Stimulated activated naive B cell treated with anti-CD40 and anti-IgM and Interleukin-4, amounts not matched to agents 10 μg/mL and 1 μg/mL and 100 μg/mL, for 72 hours (primary cell): ENCODE measurements around the gene ABR.
A peak's percentile ranks its signal among the peaks of the same experiment; 100 is the strongest.
"Not testable (repeated sequence)": the region's sequence is repeated elsewhere in the genome, so short reads cannot be mapped to it uniquely, and the experiment has no call there.

Experiments
- ATAC-seq, 2 donors: fragments of 150-1000 bp; cut with Tn5 transposase; replicated peaks; 2 replicates each; pipeline ENCODE4 v1.10.0; 2021; ENCODE audit warnings: moderate library complexity in 1 of 2
- DNase-seq: peaks from one replicate; pipeline ENCODE4 v3.0.0; 2021
- H3K27ac Mint-ChIP-seq: one replicate; pipeline ENCODE4 v1.8.0; 2022; ENCODE audit warnings: mild to moderate bottlenecking, mixed read lengths
- H3K27me3 Mint-ChIP-seq, 2 donors: one replicate each; pipeline ENCODE4 v1.8.0; 2022; ENCODE audit warnings: mixed read lengths in 2 of 2
- H3K36me3 Mint-ChIP-seq, 2 donors: one replicate each; pipeline ENCODE4 v1.8.0; 2022; ENCODE audit warnings: mixed read lengths in 2 of 2, mild to moderate bottlenecking in 1 of 2
- H3K4me1 Mint-ChIP-seq, 2 donors: one replicate each; pipeline ENCODE4 v1.8.0; 2022; ENCODE audit warnings: mixed read lengths in 2 of 2, mild to moderate bottlenecking in 1 of 2
- H3K4me3 Mint-ChIP-seq, 2 donors: one replicate each; pipeline ENCODE4 v1.8.0; 2022; ENCODE audit warnings: mild to moderate bottlenecking in 2 of 2, mixed read lengths in 2 of 2, moderate library complexity in 1 of 2
- H3K9me3 Mint-ChIP-seq, 2 donors: one replicate each; pipeline ENCODE4 v1.8.0; 2022; ENCODE audit warnings: mixed read lengths in 2 of 2, mild to moderate bottlenecking in 1 of 2

ABR gene

DNA sequence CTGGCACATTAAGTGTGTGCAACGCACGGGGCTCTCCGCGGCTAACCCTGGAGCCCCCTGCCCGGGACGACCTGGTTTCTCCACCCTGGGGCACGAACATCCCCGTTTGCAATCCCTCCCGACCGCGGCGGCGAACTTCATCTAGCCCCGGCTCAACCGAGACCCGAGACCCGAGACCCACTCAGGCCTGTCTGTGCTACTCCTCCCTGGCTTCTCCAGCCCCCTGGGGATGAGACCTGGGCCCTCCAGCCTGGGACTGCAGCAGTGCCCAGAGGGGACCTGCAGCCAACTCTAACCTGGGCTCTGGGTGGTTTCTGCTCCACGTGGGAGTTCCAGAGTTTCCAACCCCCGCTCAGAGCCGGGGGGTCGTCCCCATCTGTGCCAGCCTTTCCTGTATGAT is 109.4 kb downstream of the ABR start:
- Mint-ChIP-seq H3K27ac (no peak overlapping the region), H3K27me3 (no peaks in the 10 kb centered on the region), H3K4me1 (no peaks in the 10 kb centered on the region), H3K4me3 (no peak overlapping the region), H3K9me3 (peaks cover 5 to 9% of the 10 kb centered on the region in 2 donors), H3K36me3 (peaks cover 56 to 62% of the 10 kb centered on the region in 2 donors)
- ATAC-seq = no peak
- no peak for DNase-seq

DNA sequence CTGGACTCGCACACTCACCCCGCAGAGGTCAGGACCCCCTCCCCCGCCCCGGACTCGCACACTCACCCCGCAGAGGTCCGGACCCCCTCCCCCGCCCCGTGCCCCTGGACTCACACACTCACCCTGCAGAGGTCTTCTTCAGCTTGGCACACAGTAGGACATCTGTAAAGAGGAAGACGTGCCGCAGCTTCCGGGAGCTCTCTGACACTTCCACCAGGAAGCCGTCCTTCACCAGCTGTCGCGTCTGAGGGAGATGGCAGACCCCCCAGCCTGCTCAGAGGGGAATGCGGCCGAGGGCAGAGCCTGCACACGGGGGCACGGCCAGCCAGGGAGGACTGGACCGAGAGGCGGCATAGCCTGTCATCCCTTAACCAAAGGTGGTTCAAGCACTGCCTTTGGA is 109.9 kb downstream of the ABR start:
- no peak overlapping the region for H3K4me3 Mint-ChIP-seq
- no peak for DNase-seq
- no peak for ATAC-seq
- H3K27me3 Mint-ChIP-seq = no peaks in the 10 kb centered on the region
- no peaks in the 10 kb centered on the region for H3K4me1 Mint-ChIP-seq
- peaks cover 57 to 62% of the 10 kb centered on the region in 2 donors for H3K36me3 Mint-ChIP-seq
- no peak overlapping the region for H3K27ac Mint-ChIP-seq
- peaks cover 5 to 9% of the 10 kb centered on the region in 2 donors for H3K9me3 Mint-ChIP-seq

DNA sequence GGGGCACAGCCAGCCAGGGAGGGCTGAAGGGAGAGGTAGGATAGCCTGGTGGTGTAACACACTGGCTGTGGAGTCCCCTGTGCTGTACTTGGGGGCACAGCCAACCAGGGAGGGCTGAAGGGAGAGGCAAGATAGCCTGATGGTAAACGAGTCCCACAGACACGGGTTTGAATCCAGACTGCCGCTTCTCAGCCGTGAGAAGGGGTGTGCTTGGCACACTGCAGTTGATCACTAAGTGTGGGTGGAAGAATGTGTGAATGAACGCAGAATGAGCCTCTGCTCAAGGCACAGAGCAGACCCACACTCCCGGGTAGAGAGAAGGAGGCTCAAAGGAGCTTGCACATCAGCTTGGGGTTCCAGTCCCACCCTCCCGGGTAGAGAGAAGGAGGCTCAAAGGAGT is 111.4 kb downstream of the ABR start:
- H3K36me3 Mint-ChIP-seq = peaks cover 48 to 57% of the 10 kb centered on the region in 2 donors
- ATAC-seq (no peak), DNase-seq (no peak)
- H3K4me1 Mint-ChIP-seq = no peaks in the 10 kb centered on the region
- H3K9me3 Mint-ChIP-seq = peaks cover 5 to 9% of the 10 kb centered on the region in 2 donors
- no peaks in the 10 kb centered on the region for H3K27me3 Mint-ChIP-seq
- H3K4me3 Mint-ChIP-seq = no peak overlapping the region
- H3K27ac Mint-ChIP-seq = no peak overlapping the region

DNA sequence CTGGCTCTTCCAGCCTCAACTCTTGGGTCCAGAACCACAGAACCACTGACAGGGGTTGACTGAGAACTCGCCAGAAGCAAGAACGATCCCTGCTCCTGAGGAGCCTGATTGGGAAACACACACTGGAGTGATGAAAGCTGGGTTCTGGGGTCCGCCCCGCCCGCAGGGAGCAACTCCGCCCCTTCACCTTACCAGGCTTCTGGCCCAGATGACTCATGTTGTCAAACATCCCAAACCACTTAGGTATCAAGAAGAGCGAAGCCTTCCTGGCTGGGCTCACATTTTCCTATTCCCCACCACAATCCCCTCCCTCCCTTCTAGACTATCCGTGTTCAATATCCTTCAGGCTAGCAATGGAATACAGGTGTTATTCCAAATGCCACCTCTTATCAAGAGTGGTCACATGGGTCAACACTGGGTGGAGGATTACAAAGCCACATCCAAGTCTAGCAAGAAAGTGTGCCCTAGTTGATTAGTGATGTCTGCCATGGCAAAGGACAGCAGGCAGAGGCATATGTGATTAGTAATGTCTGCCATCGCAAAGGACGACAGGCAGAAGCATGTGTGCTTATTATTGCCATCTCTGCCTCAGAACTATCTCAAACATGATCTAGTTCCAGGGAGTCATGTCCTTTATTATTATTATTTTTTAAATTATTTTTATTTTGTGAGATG is 112.4 kb downstream of the ABR start:
- H3K9me3 Mint-ChIP-seq = peaks cover 5 to 9% of the 10 kb centered on the region in 2 donors
- peaks cover 43 to 55% of the 10 kb centered on the region in 2 donors for H3K36me3 Mint-ChIP-seq
- DNase-seq = no peak
- H3K4me1 Mint-ChIP-seq = no peaks in the 10 kb centered on the region
- no peak overlapping the region for H3K4me3 Mint-ChIP-seq
- ATAC-seq = no peak
- no peaks in the 10 kb centered on the region for H3K27me3 Mint-ChIP-seq
- no peak overlapping the region for H3K27ac Mint-ChIP-seq

DNA sequence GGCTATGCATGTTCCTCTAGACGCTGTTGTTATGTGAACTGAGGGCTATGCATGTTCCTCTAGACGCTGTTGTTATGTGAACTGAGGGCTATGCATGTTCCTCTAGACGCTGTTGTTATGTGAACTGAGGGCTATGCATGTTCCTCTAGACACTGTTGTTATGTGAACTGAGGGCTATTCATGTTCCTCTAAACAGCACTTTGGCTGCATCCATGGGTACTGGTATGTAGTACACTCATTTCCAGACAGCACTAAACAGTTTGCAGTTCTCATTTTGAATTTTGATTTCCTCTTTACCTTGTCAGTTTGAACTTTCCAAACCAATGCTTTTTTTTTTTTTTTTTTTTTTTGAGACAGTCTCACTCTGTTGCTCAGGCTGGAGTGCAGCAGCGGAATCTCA is 114.4 kb downstream of the ABR start:
- ATAC-seq = peak in 1 of 2 donors; percentile 34
- not testable (repeated sequence) for H3K27ac Mint-ChIP-seq, DNase-seq, H3K27me3 Mint-ChIP-seq, H3K4me3 Mint-ChIP-seq, H3K4me1 Mint-ChIP-seq, H3K9me3 Mint-ChIP-seq
- H3K36me3 Mint-ChIP-seq = peaks cover 48 to 51% of the 10 kb centered on the region in 2 donors

DNA sequence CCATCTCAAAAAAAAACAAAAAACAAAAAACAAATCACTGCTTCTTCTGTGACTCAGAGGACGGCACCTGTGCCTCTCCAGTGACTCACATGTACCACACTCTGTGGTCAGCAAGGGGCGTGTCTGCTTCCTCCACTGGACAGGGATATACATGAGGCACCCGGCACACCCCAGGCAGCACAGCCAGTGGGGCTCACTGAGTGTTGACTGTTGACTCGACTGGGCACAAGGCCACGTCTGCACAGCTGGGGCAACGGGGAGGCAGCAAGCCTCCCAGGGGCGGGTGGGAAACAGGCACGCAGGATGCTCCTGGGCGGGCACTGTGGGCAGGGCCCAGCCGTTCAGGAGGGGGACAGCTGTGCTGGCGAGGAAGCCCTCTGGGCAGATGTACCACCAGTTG is 118.8 kb downstream of the ABR start:
- Mint-ChIP-seq H3K27me3 (no peaks in the 10 kb centered on the region), H3K9me3 (peaks cover 1 to 11% of the 10 kb centered on the region in 2 donors), H3K27ac (peak overlapping the region; percentile 14), H3K4me1 (peaks cover 2 to 10% of the 10 kb centered on the region in 2 donors), H3K4me3 (no peak overlapping the region), H3K36me3 (peaks cover 48 to 52% of the 10 kb centered on the region in 2 donors)
- DNase-seq (no peak), ATAC-seq (peak; percentile 68 to 85)

DNA sequence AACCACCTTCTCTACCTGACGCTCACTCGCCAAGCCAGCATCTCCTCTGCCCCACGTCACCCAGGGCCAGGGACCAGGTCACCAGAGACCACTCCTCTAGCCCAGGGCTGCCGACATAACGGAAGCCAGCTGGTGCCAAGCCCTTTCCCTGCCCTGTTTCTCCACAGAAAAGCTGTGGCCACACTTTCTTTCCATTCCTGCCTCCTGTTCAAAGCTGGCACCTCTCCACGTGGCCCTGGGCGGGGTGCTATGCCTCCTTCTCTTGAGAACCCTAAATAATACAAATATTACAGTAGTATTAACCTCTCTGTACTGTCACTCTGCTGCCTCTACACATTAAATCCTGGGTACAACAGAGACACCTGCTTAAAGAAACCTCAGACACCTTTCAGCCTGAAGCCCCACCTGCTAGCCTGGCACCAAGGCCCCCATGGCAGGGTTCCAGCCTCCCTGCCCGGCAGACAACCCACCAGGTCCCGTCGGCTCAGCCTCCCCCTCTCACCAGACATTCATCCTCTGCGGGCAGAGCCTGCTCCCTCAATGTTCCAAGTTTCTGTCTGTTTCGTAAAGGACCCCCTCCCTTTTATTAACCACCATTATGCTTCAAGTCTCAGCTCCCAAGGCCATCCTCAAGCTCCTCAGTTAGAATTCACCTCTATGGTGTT is 120.5 kb downstream of the ABR start:
- Mint-ChIP-seq H3K36me3 (peaks cover 46 to 51% of the 10 kb centered on the region in 2 donors), H3K4me1 (peaks cover 2 to 10% of the 10 kb centered on the region in 2 donors), H3K27ac (no peak overlapping the region), H3K9me3 (peaks cover 0 to 11% of the 10 kb centered on the region in 2 donors), H3K27me3 (no peaks in the 10 kb centered on the region), H3K4me3 (no peak overlapping the region)
- no peak for DNase-seq
- ATAC-seq = no peak

DNA sequence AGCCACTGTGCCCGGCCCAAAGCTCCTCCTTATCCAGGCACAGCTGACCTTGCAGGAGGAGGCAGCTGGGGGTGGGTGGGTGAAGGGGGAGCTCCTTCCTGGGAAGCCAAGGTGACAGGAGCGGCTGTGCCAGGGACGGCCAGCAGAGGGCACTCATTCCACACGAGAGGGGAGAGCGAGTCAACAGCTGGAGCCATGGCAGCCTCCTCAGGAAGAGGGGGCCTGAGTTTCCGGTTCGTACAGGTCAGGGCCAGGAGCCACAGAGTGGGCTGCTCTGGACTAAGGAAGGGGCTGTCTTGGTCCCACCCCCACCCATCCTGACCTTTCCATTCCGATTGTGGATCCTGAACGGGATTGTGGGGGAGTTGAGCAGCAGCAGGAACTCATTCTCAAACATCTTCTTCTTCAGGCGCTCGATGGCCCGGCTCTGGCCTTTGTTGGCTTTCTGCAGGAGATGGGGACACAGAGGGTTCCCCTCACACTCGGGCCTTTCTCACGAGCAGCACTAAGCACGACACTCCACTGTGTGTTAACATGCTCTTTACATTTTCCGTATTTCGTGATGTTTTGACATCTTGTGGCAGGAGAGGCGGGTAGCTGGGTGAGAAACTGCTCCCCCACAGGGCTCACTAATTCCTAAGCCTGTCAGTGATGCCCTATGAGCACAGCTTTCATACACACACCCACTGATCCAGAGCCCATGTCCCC is 121.2 kb downstream of the ABR start:
- DNase-seq = no peak
- no peaks in the 10 kb centered on the region for H3K27me3 Mint-ChIP-seq
- H3K4me3 Mint-ChIP-seq = no peak overlapping the region
- peaks cover 52 to 54% of the 10 kb centered on the region in 2 donors for H3K36me3 Mint-ChIP-seq
- peaks cover 0 to 11% of the 10 kb centered on the region in 2 donors for H3K9me3 Mint-ChIP-seq
- no peak overlapping the region for H3K27ac Mint-ChIP-seq
- H3K4me1 Mint-ChIP-seq = peaks cover 2 to 10% of the 10 kb centered on the region in 2 donors
- no peak for ATAC-seq

DNA sequence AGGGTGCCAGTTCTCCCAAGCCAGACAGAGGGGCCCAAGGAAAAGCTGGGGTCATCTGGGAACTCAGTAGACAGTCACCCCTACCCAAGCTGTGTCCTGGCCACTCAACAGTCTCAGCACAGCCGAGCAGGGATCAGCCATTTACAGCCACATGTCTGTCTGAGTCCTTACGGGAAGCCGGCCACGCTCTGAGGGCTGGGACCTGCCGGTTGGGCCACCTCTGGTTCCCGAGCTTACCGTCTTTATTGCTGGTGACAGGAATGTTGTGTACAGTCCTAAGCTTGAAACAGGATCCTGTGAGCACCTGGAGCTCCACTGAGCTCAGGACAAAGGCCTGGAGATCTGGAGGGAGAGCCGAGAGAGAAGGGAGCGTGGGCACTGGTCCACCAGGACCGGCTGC is 123.0 kb downstream of the ABR start:
- ATAC-seq = no peak
- Mint-ChIP-seq H3K4me3 (no peak overlapping the region), H3K36me3 (peaks cover 51 to 56% of the 10 kb centered on the region in 2 donors), H3K9me3 (peaks cover 0 to 11% of the 10 kb centered on the region in 2 donors), H3K27me3 (no peaks in the 10 kb centered on the region), H3K27ac (no peak overlapping the region), H3K4me1 (peaks cover 2 to 8% of the 10 kb centered on the region in 2 donors)
- no peak for DNase-seq

DNA sequence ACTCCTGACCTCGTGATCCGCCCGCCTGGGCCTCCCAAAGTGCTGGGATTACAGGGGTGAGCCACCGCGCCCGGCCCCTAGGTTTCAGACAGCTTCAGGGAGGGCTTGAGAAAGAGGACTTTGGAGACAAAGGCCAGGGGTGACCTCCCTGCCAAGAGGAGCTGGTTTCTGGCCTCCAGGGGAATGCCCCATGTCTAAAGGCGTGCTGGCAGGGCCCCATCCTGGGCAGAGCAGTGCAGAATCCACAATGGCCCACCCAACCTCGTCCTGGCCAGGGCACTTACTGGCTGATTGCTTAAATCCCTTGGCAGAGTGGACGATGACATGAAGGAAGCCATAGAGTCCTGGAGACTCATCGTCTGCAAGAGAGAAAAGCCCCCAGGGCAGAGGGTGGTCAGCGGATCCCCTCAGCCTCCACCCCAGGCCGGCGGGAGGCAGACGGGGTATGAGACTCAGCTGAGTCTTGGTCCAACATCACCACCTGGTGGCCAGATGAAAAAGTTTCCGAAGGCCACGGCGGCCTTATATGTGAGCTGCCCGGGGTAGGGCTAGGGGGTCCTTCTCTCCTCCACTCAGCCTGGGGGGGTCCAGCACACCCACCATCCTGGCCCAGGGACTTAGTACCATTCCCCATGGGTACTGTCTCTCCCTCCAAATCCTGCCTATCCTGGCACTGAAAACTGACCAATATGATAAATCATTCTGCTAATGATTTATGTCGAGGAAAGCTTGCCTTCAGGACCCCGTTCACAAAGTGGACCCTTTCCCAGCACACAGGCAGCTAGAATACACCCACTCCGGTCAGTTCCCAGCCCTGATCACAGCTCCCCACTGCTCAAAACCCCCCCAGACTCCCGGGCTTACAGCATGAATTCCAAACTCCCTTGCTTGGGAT is 123.8 kb downstream of the ABR start:
- ATAC-seq (peak; percentile 81 to 83), DNase-seq (no peak)
- H3K27me3 Mint-ChIP-seq = no peaks in the 10 kb centered on the region
- no peak overlapping the region for H3K27ac Mint-ChIP-seq
- peaks cover 45 to 54% of the 10 kb centered on the region in 2 donors for H3K36me3 Mint-ChIP-seq
- H3K4me3 Mint-ChIP-seq = no peak overlapping the region
- H3K4me1 Mint-ChIP-seq = peaks cover 1 to 3% of the 10 kb centered on the region in 2 donors
- H3K9me3 Mint-ChIP-seq = peaks cover 0 to 11% of the 10 kb centered on the region in 2 donors

DNA sequence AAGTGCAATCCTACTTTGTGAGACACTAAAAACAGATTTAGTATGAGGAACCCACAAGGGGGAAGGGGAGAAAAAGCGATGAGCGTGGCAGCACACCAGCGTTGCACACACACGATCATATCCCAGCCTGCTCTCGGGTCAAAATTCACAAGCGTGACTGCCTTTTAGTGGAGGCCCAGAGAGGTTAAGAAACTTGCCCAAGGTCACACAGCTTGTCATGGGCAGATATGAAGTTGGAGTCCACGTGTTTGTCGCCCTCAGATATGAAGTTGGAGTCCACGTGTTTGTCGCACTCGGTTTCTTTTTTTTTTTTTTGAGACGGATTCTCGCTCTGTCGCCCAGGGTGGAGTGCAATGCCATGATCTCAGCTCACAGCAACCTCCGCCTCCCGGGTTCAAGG is 124.5 kb downstream of the ABR start:
- H3K4me3 Mint-ChIP-seq = no peak overlapping the region
- no peak for DNase-seq
- H3K36me3 Mint-ChIP-seq = peaks cover 42 to 52% of the 10 kb centered on the region in 2 donors
- H3K4me1 Mint-ChIP-seq = no peaks in the 10 kb centered on the region
- H3K9me3 Mint-ChIP-seq = peaks cover 0 to 11% of the 10 kb centered on the region in 2 donors
- H3K27ac Mint-ChIP-seq = no peak overlapping the region
- H3K27me3 Mint-ChIP-seq = no peaks in the 10 kb centered on the region
- ATAC-seq = no peak

DNA sequence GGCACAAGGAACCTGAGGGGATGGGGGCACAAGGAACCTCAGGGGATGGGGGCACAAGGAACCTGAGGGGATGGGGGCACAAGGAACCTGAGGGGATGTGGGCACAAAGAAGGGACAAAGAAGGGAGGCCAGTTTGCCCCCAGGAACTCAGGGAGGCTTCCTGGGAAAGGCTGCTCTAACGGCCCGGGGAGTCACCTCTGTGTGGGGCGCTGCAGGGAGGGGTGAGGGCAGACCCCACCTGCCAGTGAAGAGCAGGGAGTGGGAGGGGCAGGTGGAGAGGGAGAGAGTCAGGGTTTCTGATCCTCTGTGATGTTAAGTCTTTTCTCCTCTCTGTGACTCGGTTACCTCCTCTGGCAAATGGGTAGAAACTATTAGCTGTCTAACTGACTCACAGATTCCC is 125.1 kb downstream of the ABR start:
- no peak overlapping the region for H3K4me3 Mint-ChIP-seq
- peaks cover 42 to 52% of the 10 kb centered on the region in 2 donors for H3K36me3 Mint-ChIP-seq
- H3K27ac Mint-ChIP-seq = no peak overlapping the region
- H3K4me1 Mint-ChIP-seq = no peaks in the 10 kb centered on the region
- peaks cover 0 to 10% of the 10 kb centered on the region in 2 donors for H3K9me3 Mint-ChIP-seq
- ATAC-seq (no peak), DNase-seq (no peak)
- H3K27me3 Mint-ChIP-seq = no peaks in the 10 kb centered on the region

DNA sequence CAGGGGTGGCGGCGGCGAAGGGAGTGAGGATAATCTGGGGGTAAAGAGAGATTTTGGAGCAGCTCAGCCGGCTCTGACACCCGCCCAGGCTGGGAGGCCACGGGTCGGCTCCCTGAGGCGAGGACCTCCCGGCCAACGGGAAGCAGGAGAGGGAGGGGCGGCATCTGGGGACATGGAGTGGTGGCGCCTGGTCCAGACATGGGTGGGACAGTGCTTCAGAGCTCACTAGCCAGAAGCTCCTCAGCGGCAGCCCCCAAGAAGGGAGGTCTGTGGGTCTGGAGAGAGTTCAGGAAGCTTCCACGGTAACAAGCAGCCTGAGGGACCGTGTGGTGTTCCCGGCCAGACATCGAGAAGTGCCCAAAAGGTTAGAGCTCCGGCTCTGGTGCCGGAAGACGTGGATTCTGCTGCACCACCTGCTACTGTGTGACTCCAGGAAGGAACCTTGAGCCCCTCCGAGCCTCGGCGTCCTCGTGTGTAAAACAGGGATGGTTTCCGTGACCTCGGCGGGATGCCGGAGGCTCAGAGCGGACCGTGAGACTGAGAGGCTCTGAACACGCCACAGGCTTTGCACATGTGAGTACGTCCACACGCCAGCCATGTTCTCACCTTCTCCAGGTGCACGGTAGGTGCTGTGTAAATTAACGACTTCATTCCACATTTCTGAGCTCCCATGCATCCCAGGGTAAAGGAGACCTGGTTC is 126.0 kb downstream of the ABR start:
- Mint-ChIP-seq H3K27ac (no peak overlapping the region), H3K36me3 (peaks cover 39 to 51% of the 10 kb centered on the region in 2 donors), H3K27me3 (no peaks in the 10 kb centered on the region), H3K9me3 (peaks cover 0 to 1% of the 10 kb centered on the region in 2 donors), H3K4me3 (no peak overlapping the region), H3K4me1 (no peaks in the 10 kb centered on the region)
- no peak for DNase-seq
- no peak for ATAC-seq
